HuH-7 (cell line): ENCODE data around the gene CORO1C.
A peak's percentile ranks its signal among the peaks of the same experiment; 100 is the strongest.
"Not testable (repeated sequence)": the region's sequence is repeated elsewhere in the genome, so short reads cannot be mapped to it uniquely, and the experiment has no call there.

Source experiments
- DNase-seq: peaks from one replicate; pipeline ENCODE4 v3.0.0; 2011; ENCODE audit warnings: low spot score

The CORO1C gene

GRCh38 chr12:108671110-108671509, 60.2 kb downstream of the CORO1C start:
- no peak for DNase-seq

- no peak for DNase-seq
These were observed 61.2 kb downstream of the CORO1C start for GRCh38 chr12:108670066-108670631.

GRCh38 chr12:108668542-108668941, 62.8 kb downstream of the CORO1C start:
- DNase-seq, result no peak

DNA sequence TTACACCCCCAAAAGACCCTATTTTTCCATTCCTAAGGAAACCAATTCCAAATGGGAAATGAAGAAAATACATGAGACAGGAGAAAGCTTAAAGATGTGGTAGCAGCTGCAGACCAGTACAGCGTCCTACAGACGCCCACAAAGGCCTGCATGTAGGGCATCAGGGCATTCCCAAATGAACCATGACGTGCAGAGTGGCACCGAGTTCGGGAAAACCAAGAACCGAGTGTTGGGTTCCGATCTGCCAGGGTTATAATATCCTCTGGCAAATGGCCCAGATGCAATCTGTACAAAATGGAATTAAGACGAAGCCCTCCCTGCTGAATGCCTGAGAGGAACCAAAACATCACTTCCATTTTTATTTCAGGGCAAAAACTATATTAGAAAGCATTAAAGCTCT, 63.3 kb downstream of the CORO1C start:
- DNase-seq, result no peak

- no peak for DNase-seq
These were observed 64.0 kb downstream of the CORO1C start for GRCh38 chr12:108667349-108667748.

GRCh38 chr12:108666401-108666881, 64.9 kb downstream of the CORO1C start:
- DNase-seq, result no peak

- no peak for DNase-seq
These were observed 65.6 kb downstream of the CORO1C start for GRCh38 chr12:108665608-108666202.

DNA sequence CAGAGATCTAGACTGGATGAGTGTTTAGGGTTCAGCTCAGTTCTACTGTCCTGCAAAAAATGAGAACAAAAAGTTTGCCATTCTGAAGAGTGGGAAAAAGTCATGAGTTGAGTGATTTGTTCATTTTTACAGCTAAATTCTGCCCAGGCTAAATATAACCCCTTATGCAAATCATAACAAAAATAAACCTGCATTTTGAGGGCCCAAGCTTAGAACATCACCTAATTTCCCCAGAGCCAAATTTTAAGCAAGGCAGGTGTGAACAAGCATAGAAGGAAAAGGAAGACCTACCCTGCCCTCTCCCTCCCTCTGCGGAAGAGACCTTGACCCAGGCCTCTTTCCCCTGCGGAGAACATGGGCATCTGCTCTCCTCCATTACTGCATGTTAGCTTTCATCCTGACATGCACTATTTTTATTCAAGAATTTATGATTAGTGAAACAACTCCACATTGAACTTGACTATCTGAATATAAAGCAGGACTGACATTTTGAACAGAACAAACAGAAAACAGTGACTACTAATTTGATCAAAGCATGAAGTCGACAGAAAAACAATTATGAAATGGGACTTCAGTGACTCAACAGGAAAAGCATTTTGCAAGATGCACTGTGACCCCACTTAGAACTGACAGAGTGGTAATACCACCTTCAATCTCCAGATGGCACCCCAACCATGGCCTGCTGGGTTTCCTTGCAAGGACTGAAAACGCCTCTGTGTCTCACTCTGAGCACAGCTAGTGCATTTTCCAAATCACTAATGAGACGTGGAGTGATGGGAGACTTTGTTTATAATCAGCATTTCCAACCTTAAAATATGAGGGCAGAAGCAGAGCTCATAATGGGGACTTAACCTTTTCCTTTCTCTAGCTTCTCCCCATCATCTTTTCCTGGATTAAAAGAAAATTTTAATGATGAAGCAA, 66.7 kb downstream of the CORO1C start:
- DNase-seq, result peak; percentile 83

- DNase-seq, result no peak
These were observed 67.8 kb downstream of the CORO1C start for GRCh38 chr12:108663324-108664015.

DNA sequence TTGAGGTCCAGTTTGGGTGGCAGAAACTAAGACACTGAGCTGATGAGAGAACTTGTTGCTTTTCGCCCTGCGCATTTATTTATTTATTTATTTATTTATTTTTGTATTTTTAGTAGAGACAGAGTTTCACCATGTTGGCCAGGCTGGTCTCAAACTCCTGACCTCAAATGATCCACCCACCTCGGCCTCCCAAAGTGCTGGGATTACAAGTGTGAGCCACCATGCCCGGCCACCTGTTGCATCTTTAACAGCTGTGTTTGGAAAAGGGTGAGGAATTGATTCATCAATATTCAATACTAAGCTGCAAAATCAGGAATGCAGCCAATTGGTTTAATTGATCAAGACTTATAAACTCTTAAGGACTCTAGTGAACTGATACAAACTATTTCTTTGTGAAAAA, 73.2 kb downstream of the CORO1C start:
- DNase-seq, result not testable (repeated sequence)

- no peak for DNase-seq
These were observed 74.1 kb downstream of the CORO1C start for GRCh38 chr12:108657130-108657745.

GRCh38 chr12:108656247-108656646, 75.1 kb downstream of the CORO1C start:
- DNase-seq, result not testable (repeated sequence)

- not testable (repeated sequence) for DNase-seq
These were observed 75.5 kb downstream of the CORO1C start for GRCh38 chr12:108655812-108656175.

GRCh38 chr12:108654622-108655021, 76.7 kb downstream of the CORO1C start:
- DNase-seq, result not testable (repeated sequence)

GRCh38 chr12:108653922-108654321, 77.4 kb downstream of the CORO1C start:
- DNase-seq, result no peak

DNA sequence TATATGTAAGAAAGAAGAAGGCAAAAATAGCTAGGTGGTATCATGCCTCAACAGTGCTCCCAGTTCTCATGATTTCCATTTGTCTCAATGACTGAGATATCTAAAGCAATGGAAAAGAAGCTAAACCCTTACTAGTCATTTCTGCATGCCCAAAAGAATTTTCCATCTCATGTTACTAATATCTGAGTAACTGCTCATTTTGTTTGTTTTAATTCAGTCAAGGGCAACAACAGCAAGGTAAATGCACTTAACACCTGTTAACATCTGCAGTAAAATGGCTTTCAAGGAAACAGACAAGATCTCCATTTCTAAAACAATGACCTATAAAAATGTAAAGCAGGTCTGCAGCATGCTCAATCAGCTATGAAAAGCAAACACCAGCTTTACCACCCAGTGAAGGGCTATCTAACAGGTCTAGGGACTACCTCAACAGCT, 78.2 kb downstream of the CORO1C start:
- no peak for DNase-seq

GRCh38 chr12:108650083-108650482, 81.2 kb downstream of the CORO1C start:
- DNase-seq, result no peak

- DNase-seq, result no peak
These were observed 81.6 kb downstream of the CORO1C start for GRCh38 chr12:108649669-108650068.

GRCh38 chr12:108649126-108649525, 82.2 kb downstream of the CORO1C start:
- no peak for DNase-seq

- no peak for DNase-seq
These were observed 82.9 kb downstream of the CORO1C start for GRCh38 chr12:108648371-108648770.

- no peak for DNase-seq
These were observed 83.6 kb downstream of the CORO1C start for GRCh38 chr12:108647585-108648287.
